H1 (cell line): ENCODE data around the gene IER5. TPM values are rescaled to one million over a fixed set of nuclear protein-coding genes. Genes with fewer than 3 reads are reported as not detected.

Experiments
- CTCF ChIA-PET: fragments of 300-600 bp; sonication (Branson Sonifier 250); formaldehyde crosslinking; loops from one replicate; lab custom pipeline; 2021; ENCODE audit not compliant: partially characterized antibody; lab: Charles Lee
- POLR2A ChIA-PET: fragments of 300-600 bp; sonication (Branson Sonifier 250); formaldehyde crosslinking; loops from one replicate; lab custom pipeline; 2021; ENCODE audit warnings: inconsistent platforms; ENCODE audit not compliant: partially characterized antibody; lab: Charles Lee
- DNase-seq, 2 experiments: peaks; one replicate each; pipeline versions ENCODE4 v3.0.0 to v3.0.0-alpha.2; 2010 to 2022; ENCODE audit warnings: low spot score in 2 of 2, low read depth in 1 of 2, mixed read lengths in 1 of 2
- FAIRE-seq: peaks from 2 replicates; lab custom pipeline; 2011; peaks lifted over from hg19 to GRCh38; lab: Jason Lieb, UNC
- H2AFZ ChIP-seq: 2 replicates; pipeline ENCODE4 v1.8.1; 2012; ENCODE audit warnings: low read length, inconsistent platforms
- H2AK5ac ChIP-seq: 2 replicates; pipeline ENCODE4 v1.6.1; 2013; ENCODE audit warnings: low read depth, low read length
- H2BK120ac ChIP-seq: replicated peaks from 2 replicates; pipeline ENCODE3; 2013; ENCODE audit warnings: low read depth, low read length, inconsistent platforms
- H2BK12ac ChIP-seq: 2 replicates; pipeline ENCODE4 v1.6.1; 2013; ENCODE audit warnings: low read depth, low read length
- H2BK15ac ChIP-seq: 2 replicates; pipeline ENCODE4 v1.6.1; 2013; ENCODE audit warnings: low read length
- H2BK20ac ChIP-seq: 2 replicates; pipeline ENCODE4 v1.6.1; 2013; ENCODE audit warnings: low read length
- H2BK5ac ChIP-seq: 2 replicates; pipeline ENCODE4 v1.6.1; 2013; ENCODE audit warnings: low read depth, low read length
- H3K14ac ChIP-seq: 2 replicates; pipeline ENCODE4 v1.6.1; 2013; ENCODE audit warnings: inconsistent platforms; ENCODE audit not compliant: insufficient read length
- H3K18ac ChIP-seq: 2 replicates; pipeline ENCODE4 v1.6.1; 2013; ENCODE audit warnings: low read length; ENCODE audit errors: extremely low read depth
- H3K23ac ChIP-seq: 2 replicates; pipeline ENCODE4 v1.6.1; 2013; ENCODE audit warnings: inconsistent platforms; ENCODE audit not compliant: insufficient read length
- H3K23me2 ChIP-seq: 2 replicates; pipeline ENCODE4 v1.6.1; 2013; ENCODE audit warnings: low read depth, low read length
- H3K27ac ChIP-seq: 2 replicates; pipeline ENCODE4 v1.6.1; 2011; ENCODE audit warnings: low read depth, low read length, inconsistent platforms
- H3K27me3 ChIP-seq, 4 experiments: replicated peaks in 1 of 4; 1 replicate in 1 of 4; 2 replicates in 3 of 4; pipeline versions ENCODE4 v1.6.1 to v1.8.1; 2011 to 2013; ENCODE audit warnings: low read length in 3 of 4, mild to moderate bottlenecking in 3 of 4, inconsistent platforms in 2 of 4, mixed read lengths in 2 of 4, moderate library complexity in 1 of 4; ENCODE audit not compliant: control insufficient read depth in 3 of 4, insufficient read depth in 3 of 4; ENCODE audit errors: extremely low read depth in 1 of 4
- H3K36me3 ChIP-seq, 4 experiments: 2 replicates each; pipeline versions ENCODE4 v1.6.1 to v1.8.1; 2011 to 2013; ENCODE audit warnings: mild to moderate bottlenecking in 4 of 4, low read length in 3 of 4, moderate library complexity in 2 of 4, control low read depth in 1 of 4, inconsistent platforms in 1 of 4; ENCODE audit not compliant: insufficient read depth in 4 of 4, control insufficient read depth in 2 of 4
- H3K4ac ChIP-seq: replicated peaks from 2 replicates; pipeline ENCODE3; 2013; ENCODE audit warnings: low read length, low read depth, mixed read lengths, inconsistent platforms; ENCODE audit not compliant: insufficient read length
- H3K4me1 ChIP-seq, 4 experiments: replicated peaks in 1 of 4; 1 replicate in 1 of 4; 2 replicates in 3 of 4; pipeline versions ENCODE4 v1.6.1 to v1.8.1; 2011 to 2013; ENCODE audit warnings: low read length in 3 of 4, inconsistent platforms in 2 of 4, mixed read lengths in 1 of 4; ENCODE audit not compliant: insufficient read depth in 4 of 4, control insufficient read depth in 3 of 4
- H3K4me2 ChIP-seq, 2 experiments: 2 replicates each; pipeline versions ENCODE4 v1.6.1 to v1.8.1; 2011 to 2013; ENCODE audit warnings: low read depth in 2 of 2, low read length in 2 of 2, control low read depth in 1 of 2, inconsistent platforms in 1 of 2, mild to moderate bottlenecking in 1 of 2; ENCODE audit not compliant: insufficient read depth in 1 of 2
- H3K4me3 ChIP-seq, 4 experiments: fragments of 200-600, 300-600 bp in 1 of 4; sonication (generic), shearing (Covaris generic), sonication (Bioruptor Twin) in 1 of 4; 2 replicates each; pipeline versions ENCODE4 v1.5.1 to v1.8.1; 2011 to 2016; ENCODE audit warnings: low read length in 4 of 4, low read depth in 3 of 4, control low read depth in 2 of 4, inconsistent platforms in 2 of 4, mild to moderate bottlenecking in 2 of 4, mixed read lengths in 1 of 4, moderate library complexity in 1 of 4; ENCODE audit not compliant: insufficient read depth in 2 of 4; ENCODE audit errors: extremely low read depth in 1 of 4
- H3K56ac ChIP-seq: replicated peaks from 2 replicates; pipeline ENCODE3; 2013; ENCODE audit warnings: low read depth, mild to moderate bottlenecking, mixed read lengths, low read length, inconsistent platforms; ENCODE audit not compliant: insufficient read length
- H3K79me1 ChIP-seq: 2 replicates; pipeline ENCODE4 v1.6.1; 2013; ENCODE audit warnings: low read depth, low read length, control low read depth
- H3K79me2 ChIP-seq, 2 experiments: 2 replicates each; pipeline versions ENCODE4 v1.6.1 to v1.8.1; 2012 to 2013; ENCODE audit warnings: low read length in 2 of 2, mild to moderate bottlenecking in 2 of 2, inconsistent platforms in 1 of 2; ENCODE audit not compliant: insufficient read depth in 2 of 2, control insufficient read depth in 1 of 2
- H3K9ac ChIP-seq, 4 experiments: replicated peaks in 1 of 4; 1 replicate in 1 of 4; 2 replicates in 3 of 4; pipeline versions ENCODE4 v1.6.1 to v1.8.1; 2011 to 2013; ENCODE audit warnings: low read depth in 3 of 4, low read length in 3 of 4, control low read depth in 2 of 4, mild to moderate bottlenecking in 2 of 4, moderate library complexity in 2 of 4, inconsistent platforms in 1 of 4; ENCODE audit errors: extremely low read depth in 1 of 4
- H3K9me3 ChIP-seq, 2 experiments: 2 replicates each; pipeline versions ENCODE4 v1.6.1 to v1.8.1; 2012 to 2013; ENCODE audit warnings: mild to moderate bottlenecking in 2 of 2, moderate library complexity in 2 of 2, control low read depth in 1 of 2, inconsistent platforms in 1 of 2, low read depth in 1 of 2, low read length in 1 of 2, mixed read lengths in 1 of 2; ENCODE audit not compliant: insufficient read depth in 2 of 2
- H4K20me1 ChIP-seq, 2 experiments: replicated peaks in 1 of 2; 2 replicates each; pipeline versions ENCODE3 to v1.8.1; 2011 to 2013; ENCODE audit warnings: inconsistent platforms in 2 of 2, low read length in 2 of 2, mild to moderate bottlenecking in 1 of 2; ENCODE audit not compliant: insufficient read depth in 2 of 2, control insufficient read depth in 1 of 2
- H4K5ac ChIP-seq: 2 replicates; pipeline ENCODE4 v1.6.1; 2013; ENCODE audit warnings: low read length, low read depth, mixed read lengths, inconsistent platforms; ENCODE audit not compliant: insufficient read length
- H4K8ac ChIP-seq: 2 replicates; pipeline ENCODE4 v1.8.0; 2013; ENCODE audit warnings: mild to moderate bottlenecking, moderate library complexity, low read length, inconsistent platforms; ENCODE audit not compliant: insufficient read depth; ENCODE audit errors: extremely low read depth
- H4K91ac ChIP-seq: replicated peaks from 2 replicates; pipeline ENCODE3; 2013; ENCODE audit warnings: low read length, mixed read lengths, inconsistent platforms; ENCODE audit not compliant: insufficient read length
- RBBP5 ChIP-seq: IDR thresholded peaks from 2 replicates; pipeline ENCODE4 v1.7.1; 2012; ENCODE audit warnings: low read depth, mild to moderate bottlenecking, inconsistent platforms, low read length, moderate library complexity, borderline replicate concordance
- WGBS, 2 experiments: shearing (Covaris generic) in 1 of 2; methylation state at CpG; one replicate each; pipeline versions ENCODE4 v1.1.6 to v1.1.7; 2013 to 2015; ENCODE audit warnings: low lambda C conversion rate in 2 of 2, mixed read lengths in 2 of 2, inconsistent platforms in 1 of 2, low coverage in 1 of 2, missing lambda C conversion rate in 1 of 2; ENCODE audit not compliant: insufficient replicate concordance in 2 of 2, insufficient coverage in 1 of 2, insufficient read length in 1 of 2; ENCODE audit errors: extremely low coverage in 1 of 2, missing lambda C conversion rate in 1 of 2; 5-methylcytosine and 5-hydroxymethylcytosine counted together
- polyA plus RNA-seq, 7 experiments: library from polyadenylated mRNA; depleted of rRNA in 3 of 7; stranded (reverse) in 5 of 7; unstranded in 2 of 7; fragments of >200 nt in 5 of 7; fragments of 200-250 nt in 2 of 7; gene quantifications; 1 replicate in 5 of 7; 2 replicates in 1 of 7; 4 replicates in 1 of 7; pipeline versions ENCODE4 v1.2.1 to v1.2.3, GENCODE V29; 2011 to 2013; ENCODE audit warnings: missing spikeins in 2 of 7, mixed read lengths in 2 of 7
- total RNA-seq: library from RNA; stranded (reverse); fragmentation: NEBNext Ultra II Directional; extraction: Animal tissue kit (Norgen Biotek cat#: 25700); gene quantifications from 2 replicates; pipeline ENCODE4 v1.2.1, GENCODE V29; 2021

IER5 gene
- total and polyA plus RNA-seq, 2 of the 8 experiments (the other 6 are each of a cell fraction or from before 2014, with no cell fraction given): 3.5 to 7.7 TPM

DNA sequence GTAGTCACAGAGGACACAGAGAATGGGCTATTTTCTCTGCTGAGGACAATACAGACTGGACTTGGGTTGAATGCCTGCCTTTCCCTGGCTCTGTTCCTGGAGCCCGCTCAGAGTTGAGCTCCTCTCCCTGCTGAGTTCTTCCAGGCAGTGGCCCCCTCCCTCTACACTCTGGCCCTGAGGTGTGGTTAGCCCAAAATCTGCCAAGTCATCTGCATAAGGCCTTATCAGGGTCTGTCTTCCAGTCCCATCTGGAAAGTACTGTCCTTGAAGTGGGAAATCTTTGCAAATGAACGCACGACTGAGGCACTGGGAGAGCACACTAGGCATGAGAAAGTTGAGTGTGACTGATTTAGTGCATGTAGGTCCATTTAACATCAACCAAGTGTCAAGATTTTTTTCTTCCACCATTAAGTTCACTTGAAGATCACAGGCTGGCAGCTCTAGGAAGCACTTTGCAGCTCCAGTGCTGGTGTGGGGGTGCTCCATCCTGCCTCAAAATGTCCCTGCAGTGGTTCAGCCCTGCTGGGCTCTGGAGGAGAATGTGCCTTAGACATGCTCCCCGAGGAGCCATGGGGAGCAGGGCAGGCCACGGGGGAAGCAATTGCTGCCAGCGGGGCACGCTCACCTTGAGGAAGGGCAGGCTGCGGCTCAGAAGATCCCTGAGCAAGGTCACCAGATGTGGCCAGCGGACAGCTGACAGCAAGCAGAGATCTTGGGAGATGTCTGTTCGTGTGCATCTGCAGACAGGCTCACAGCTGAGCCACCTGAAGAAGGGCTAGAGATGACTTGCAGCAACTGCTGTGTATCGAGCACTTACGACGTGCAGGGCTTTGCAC is 41.5 kb downstream of the IER5 start:
- 85% methylated on average over 13 of the region's 13 CpGs; no CpG with 5 or more reads in 1 of the 2 experiments for WGBS, 2 experiments
- Histone ChIP-seq H2BK15ac (peak overlapping the region; percentile 100), H3K4me2 (peak overlapping the region in 1 of 2 experiments; percentile 71; a peak in 1 of 4 replicates), H3K9ac (no peak overlapping the region), H3K14ac (no peak overlapping the region), H3K4ac (peak overlapping the region; percentile 30), H2BK120ac (peak overlapping the region; percentile 36), H2BK5ac (peak overlapping the region; percentile 66; the same call in 1 of the 2 replicates), H3K79me1 (no peaks in the 10 kb centered on the region), H3K9me3 (no peaks in the 10 kb centered on the region), H3K23me2 (no peaks in the 10 kb centered on the region), H3K4me3 (no peak overlapping the region), H2BK20ac (peak overlapping the region; percentile 49; the same call in 1 of the 2 replicates), H2BK12ac (peak overlapping the region; percentile 94; the same call in 1 of the 2 replicates), H3K18ac (peak overlapping the region; percentile 56; the same call in 1 of the 2 replicates), H4K91ac (peak overlapping the region; percentile 81), H3K27me3 (no peaks in the 10 kb centered on the region; a peak in 2 of 7 replicates), H3K56ac (no peak overlapping the region), H3K36me3 (no peaks in the 10 kb centered on the region), H2AK5ac (peak overlapping the region; percentile 7; the same call in 1 of the 2 replicates), H3K23ac (no peak overlapping the region), H3K79me2 (no peaks in the 10 kb centered on the region), H4K5ac (no peak overlapping the region), H3K4me1 (peaks cover 22 to 43% (median 32%) of the 10 kb centered on the region in 4 experiments), H3K27ac (no peak overlapping the region), H4K8ac (no peak overlapping the region), H4K20me1 (no peaks in the 10 kb centered on the region), H2AFZ (no peak overlapping the region)
- POLR2A ChIA-PET: interaction anchor here (1.1 kb wide), 1 partner anchor 41 kb away, joined by 3 read pairs; the partner anchor contains the start of gene IER5
- TF ChIP-seq RBBP5: no peak
- CTCF ChIA-PET: interaction anchor here (0.6 to 4.7 kb wide), 6 partner anchors 12 to 1044 kb away, joined by 3 to 28 read pairs (median 4); no protein-coding TSS in a partner anchor
- FAIRE-seq: no peak
- DNase-seq: no peak
